AG08395 (cell line): Measurements from ENCODE around the gene EIF5A.

Source experiments
- DNase-seq: peaks from one replicate; pipeline ENCODE4 v3.0.0; 2012; ENCODE audit warnings: mixed read lengths, low spot score

EIF5A gene

GRCh38 chr17:7285679-7286078 is 21.7 kb upstream of the EIF5A start:
- DNase-seq, result no peak

DNA sequence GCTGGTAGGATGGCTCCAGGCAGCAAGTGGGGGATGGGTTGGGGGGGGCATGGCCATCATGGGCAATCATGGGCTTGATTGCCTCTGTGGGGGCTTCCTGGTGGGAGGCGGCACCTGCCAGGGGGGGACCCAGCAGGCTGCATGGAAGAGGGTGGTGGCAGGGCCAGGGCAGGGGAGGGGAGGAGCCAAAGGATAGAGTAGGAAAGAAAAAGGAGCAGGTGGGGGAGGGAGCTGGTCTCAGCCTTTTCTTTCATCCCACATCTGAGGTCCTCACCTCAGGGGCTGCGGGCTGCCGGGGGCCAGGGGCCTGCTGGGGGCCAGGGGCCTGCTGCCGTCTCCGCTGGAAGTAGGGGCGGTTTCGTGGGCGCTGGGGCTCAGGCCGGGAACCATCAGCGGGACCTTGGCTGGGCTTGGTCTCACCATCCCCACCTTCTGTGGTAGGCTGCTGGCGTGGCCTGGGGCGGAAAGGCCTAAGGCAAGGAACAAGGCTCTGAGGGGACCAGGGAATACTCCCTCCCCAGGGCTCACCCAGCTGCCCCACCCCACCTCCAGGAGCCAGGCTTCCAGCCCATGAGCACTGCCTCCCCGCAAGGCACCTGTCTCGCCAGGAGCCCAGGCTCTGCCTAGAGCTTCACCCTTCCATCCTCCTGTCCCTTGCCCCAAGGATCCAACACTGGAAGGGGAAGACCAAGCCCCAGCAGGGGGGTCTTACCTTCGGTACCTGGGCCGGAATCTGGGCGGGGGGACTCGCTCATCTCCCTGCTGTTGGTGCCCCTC is 18.0 kb upstream of the EIF5A start:
- DNase-seq, result no peak

DNA sequence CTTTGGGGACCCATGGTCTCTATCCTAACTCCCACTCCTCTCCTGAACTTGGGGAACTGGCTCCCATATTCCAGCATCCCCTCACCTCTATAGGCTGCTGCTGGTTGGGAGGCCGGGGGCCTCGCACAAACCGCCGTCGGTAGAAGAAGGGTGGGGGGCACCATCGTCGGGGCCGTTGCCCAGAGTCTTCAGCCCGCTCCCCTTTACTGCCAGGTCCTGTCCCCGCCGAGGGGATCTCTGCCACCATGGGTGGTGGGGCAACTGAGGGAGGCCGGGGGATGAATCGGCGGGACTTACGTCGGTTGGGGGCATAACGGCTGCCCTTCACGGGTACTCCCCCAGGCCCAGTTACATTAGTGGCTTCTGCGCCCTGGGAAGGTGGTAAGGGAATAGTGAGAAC is 17.3 kb upstream of the EIF5A start:
- no peak for DNase-seq

DNA sequence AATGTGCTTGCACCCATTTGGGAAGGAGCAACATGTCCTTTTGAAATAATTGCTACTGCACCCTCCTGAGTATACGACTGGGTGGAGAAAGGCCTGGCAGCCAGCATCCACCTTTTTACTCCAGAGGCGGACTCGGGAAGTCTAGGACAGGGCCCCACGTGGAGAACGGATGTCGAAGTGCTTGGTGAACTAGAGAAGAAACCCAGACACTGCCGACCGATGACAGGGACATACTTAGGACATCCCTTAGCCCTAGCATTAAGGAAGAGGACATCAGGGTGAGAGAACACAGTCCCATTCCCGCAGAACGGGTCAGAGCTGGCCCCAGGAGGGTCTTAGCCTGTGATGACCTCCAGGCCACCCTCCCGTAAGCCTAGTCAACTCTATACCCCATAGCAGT is 16.7 kb upstream of the EIF5A start:
- DNase-seq, result no peak

GRCh38 chr17:7292194-7292593 is 15.2 kb upstream of the EIF5A start:
- no peak for DNase-seq

GRCh38 chr17:7292729-7293128 is 14.7 kb upstream of the EIF5A start:
- no peak for DNase-seq

- no peak for DNase-seq
Observed at GRCh38 chr17:7293159-7293558, 14.3 kb upstream of the EIF5A start.

DNA sequence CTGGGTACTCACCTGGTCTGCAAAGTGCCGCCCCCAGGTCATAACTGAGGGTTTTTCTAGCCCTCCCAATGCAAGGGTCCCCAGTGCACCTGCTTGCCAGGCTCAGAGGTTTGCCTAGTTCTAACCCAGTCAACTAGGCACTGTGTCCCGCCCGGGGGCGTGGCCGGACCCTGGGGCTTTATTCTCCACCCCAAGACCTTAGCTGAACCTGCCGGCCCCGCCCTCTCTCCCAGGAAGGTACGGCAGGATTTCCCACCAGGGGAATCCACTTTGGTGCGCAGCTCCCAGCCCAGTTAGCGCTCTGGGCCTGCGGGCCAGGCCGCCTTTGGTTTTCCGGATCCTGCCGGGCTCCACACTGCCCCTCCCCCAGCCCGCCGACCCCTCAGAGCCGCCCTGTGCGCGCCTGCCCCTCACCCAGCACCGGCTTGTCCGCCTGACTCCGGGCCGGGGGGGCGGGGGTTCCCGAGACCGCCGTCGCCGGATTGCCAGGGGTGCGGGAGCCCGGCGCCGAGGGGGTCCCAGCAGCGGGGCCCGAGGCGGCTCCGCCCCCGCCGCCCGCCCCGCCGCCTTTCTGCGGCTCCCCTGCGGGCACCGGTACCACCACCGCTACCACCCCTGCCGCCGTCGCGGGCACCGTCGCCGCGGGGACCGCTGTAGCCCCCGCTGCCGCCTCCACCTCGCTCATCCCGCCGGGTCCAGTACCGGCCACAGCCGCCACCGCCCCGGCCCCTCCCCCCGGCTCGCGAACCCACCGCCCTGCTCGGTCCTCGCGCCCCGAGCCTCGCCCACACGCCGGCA is 13.4 kb upstream of the EIF5A start:
- DNase-seq, result no peak

DNA sequence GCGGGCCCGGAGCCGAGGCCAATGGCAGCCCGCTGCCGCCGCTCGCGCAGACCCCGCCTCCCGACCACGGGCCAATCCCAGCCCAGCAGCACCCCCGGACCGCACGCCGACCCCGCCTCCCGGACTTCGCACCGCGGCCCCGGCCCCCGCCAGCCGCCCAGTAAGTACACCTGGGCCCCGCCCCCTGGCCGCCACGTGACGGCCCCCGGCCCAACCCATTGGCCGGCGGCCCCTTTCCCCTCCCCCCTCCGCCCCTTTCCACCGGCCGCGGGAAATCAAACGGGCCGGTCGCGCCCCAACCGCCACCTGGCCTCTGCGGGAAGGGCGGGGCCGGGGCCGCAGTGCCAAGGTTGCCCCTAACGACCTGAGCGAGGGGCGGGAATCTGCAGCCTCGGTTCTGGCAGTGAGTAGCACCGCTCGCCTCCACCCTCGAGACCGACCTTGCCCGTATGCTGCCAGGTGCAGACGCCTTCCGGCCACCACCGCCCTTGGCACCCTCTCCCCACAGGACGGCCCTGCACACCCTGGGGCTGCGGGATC is 12.7 kb upstream of the EIF5A start, which contains the start of gene YBX2:
Gene YBX2, minus strand, starts transcription at position 26 of the 540 bp plus-strand sequence. CDS start 139 bp downstream, outside the sequence.
- DNase-seq, result peak; percentile 51

- no peak for DNase-seq
Observed at GRCh38 chr17:7295230-7296180, 11.9 kb upstream of the EIF5A start.

DNA sequence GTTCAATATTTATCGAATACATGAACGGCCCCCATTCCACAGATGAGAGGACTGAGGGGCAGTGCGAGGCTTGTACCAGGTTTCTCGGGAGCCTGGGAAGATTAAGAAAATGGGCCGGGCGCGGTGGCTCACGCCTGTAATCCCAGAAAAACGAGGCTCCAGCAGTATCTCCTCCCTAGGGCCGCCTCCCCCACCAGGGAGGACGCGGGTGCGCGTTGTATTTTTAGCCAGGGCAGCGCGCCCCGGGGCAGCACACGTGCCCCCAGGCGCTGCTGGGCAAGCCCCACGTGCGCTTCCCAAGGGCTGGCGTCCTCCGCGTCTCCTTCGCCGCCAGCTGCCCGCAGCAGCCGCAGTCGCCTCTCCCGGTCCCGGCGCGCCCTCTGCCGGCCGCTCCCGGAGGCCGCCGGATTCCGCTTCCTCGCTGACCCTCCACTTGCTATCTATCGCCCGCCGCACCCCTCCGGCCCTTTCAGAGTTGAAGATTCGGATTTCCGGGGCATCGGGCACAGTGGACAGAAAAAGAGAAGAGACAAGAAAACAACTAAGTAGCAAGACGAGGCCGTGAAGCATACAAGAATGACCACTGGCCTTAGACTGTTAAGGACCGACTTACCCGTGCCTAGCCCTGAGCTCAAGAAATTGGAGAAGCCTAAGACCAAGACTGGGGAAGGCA is 11.1 kb upstream of the EIF5A start:
- peak; percentile 87 for DNase-seq

- no peak for DNase-seq
Observed at GRCh38 chr17:7304179-7304578, 3.2 kb upstream of the EIF5A start.

DNA sequence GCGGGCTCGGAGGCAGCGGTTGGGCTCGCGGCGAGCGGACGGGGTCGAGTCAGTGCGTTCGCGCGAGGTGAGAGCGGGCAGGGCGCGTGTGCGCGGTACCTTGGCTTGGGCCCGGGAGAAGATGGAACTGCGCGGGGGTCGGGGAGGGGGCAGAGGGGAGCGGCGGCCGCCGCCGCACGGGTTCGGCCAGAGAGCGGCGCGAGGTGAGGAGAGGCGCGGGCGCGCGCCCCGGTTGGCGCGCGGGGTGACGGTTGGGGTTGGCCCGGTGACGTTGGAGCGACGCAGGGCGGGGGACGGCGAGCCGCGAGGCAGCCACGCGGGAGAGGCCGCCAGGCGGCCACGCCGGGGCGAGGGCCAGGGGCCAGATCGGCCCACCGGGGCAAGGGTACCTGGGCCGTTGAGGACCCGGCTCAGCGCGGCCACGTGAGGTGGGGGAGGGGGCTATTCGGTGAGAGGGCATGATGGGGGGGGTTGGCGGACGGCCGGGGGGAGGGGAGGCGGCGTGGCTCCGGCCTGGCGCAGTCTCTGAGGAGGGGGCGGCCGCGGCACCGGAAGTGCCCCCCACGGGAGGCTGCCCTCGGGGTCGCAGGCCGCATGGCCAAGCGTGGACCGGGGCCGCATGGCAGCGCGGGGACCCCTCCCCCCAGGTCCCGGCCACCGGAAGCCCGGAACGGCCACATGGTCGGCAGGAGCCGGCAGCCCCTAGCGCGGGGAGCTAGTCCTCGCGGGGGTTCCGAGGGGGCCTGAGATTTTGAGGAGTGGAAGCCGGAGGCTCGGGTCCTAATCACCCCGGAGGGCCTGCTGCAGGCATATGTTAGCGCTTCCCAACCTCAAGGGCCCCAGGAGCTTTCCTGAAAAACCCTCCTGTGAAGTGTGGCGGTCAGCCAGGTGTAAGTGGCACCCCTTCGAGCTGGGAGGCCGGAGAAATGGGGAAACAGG is 527 bp downstream of the EIF5A start:
- DNase-seq, result no peak

DNA sequence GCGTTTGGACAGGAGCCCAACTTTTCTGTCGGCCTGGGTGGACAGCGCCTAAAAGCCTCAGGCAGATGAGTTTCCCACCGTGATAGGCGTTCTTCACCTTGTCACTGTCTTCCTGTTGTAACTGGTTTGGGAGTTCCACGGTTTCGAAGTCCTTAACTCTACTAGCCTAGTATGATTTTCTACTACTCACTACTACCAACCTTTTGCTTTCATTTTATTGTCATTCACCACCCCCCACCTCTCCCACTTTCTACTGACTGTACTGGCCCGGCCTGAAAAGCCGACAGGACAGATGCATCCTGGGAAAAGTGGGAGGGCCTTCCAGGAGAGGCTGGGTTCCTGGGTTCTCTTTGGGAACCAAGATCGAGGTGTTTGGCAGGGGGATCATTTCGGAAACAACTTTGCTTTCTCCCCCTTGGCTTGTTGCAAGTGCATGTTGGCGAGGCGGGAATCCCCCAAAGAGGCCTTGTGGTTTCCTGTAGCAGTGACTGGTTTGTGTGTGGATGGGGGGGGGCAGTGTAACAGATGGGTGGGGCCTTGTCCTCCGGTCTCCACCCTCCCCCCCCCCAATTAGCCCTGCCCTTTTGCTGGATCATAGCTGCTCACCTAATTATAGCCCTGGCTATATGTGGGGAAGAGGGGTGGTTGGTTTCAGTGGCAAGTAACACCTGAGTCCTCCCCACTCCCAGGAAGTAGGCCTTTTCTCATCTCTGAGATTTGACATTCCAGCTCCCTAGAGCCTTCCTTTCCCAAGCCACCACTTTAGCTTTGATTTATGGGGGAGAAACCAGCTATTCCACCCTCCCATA is 1.4 kb downstream of the EIF5A start:
- peak; percentile 82 for DNase-seq

GRCh38 chr17:7309628-7310027 is 2.2 kb downstream of the EIF5A start:
- no peak for DNase-seq

DNA sequence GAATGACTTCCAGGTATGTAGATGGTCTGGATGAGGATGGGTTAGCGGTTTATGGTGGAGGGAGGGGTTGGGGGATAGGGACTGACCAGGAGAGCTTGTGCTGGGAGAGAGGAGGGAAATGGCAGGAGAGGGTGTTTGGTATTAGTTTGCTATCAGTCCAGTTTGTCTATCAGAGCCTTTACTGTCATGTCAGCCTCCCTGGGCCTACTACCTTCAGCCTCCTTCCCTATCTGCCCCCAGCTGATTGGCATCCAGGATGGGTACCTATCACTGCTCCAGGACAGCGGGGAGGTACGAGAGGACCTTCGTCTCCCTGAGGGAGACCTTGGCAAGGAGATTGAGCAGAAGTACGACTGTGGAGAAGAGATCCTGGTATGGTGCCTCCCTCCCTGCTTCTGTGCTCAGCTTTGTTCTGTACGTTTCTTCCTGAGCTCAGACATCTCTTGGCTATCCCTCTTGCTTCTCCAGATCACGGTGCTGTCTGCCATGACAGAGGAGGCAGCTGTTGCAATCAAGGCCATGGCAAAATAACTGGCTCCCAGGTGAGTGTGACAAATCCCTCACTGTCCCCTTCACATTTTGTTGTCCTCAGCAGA is 3.8 kb downstream of the EIF5A start:
- no peak for DNase-seq

- no peak for DNase-seq
Observed at GRCh38 chr17:7312432-7313087, 5.1 kb downstream of the EIF5A start.
